ENCODE results near the gene UNC80.

UNC80 gene

DNA sequence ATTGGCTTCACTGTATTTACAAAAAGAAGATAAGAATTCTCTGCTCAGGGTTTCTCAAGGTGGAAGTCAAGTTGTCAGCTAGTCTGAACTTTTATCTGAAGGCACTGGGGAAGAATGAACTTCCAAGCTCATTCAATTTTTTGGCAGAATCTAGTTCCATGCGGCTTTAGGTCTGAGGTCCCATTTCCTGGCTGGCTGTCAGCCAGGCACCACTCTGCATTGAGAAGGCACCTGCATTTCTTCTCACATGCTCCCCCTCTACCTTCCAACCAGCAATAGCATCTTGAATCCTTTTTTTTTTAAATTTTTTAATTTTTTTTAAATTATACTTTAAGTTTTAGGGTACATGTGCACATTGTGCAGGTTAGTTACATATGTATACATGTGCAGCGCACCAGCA, 184.6 kb downstream of the UNC80 start:
- DNase-seq (ENCODE audit: low read depth) = no peak

GRCh38 chr2:209958016-209958415, 186.4 kb downstream of the UNC80 start:
- TF ChIP-seq, protein P1, sequence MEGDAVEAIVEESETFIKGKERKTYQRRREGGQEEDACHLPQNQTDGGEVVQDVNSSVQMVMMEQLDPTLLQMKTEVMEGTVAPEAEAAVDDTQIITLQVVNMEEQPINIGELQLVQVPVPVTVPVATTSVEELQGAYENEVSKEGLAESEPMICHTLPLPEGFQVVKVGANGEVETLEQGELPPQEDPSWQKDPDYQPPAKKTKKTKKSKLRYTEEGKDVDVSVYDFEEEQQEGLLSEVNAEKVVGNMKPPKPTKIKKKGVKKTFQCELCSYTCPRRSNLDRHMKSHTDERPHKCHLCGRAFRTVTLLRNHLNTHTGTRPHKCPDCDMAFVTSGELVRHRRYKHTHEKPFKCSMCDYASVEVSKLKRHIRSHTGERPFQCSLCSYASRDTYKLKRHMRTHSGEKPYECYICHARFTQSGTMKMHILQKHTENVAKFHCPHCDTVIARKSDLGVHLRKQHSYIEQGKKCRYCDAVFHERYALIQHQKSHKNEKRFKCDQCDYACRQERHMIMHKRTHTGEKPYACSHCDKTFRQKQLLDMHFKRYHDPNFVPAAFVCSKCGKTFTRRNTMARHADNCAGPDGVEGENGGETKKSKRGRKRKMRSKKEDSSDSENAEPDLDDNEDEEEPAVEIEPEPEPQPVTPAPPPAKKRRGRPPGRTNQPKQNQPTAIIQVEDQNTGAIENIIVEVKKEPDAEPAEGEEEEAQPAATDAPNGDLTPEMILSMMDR (IDR thresholded peaks at IDR 0.05; ENCODE audit: control insufficient read depth, extremely low read depth, insufficient read depth) = no peak
- DNase-seq (ENCODE audit: low read depth) = no peak
- H3K4me3 ChIP-seq (ENCODE audit: low read depth, low read length) = no peak overlapping the region

More for the DNA sequence above, 184.6 kb downstream of the UNC80 start:
- no peak overlapping the region for H3K4me3 ChIP-seq (ENCODE audit: low read depth, low read length)
- TF ChIP-seq, protein P1 (IDR thresholded peaks at IDR 0.05; ENCODE audit: control insufficient read depth, extremely low read depth, insufficient read depth) = no peak

DNA sequence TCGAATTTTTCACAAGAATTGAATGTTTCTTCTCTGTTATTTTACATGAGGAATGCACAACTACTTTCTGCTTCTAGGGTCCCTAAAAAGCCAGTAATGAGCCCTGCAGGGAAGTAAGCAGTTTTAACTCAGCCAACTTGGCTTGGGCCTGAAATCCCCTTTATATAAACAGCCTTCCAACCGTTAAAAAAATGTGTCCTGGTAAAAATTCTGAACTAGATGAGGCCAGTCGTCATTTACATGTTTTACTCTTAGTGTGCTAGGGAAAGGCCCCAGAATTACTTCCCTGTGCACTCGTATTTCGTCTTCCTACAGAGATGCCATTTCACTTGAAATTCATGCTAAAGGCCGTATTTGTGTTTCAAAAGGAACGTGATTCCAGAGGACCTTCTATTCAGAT, 188.4 kb downstream of the UNC80 start:
- no peak for DNase-seq (ENCODE audit: low read depth)
- TF ChIP-seq, protein P1 (IDR thresholded peaks at IDR 0.05; ENCODE audit: control insufficient read depth, extremely low read depth, insufficient read depth) = no peak
- H3K4me3 ChIP-seq (ENCODE audit: low read depth, low read length) = no peak overlapping the region

DNA sequence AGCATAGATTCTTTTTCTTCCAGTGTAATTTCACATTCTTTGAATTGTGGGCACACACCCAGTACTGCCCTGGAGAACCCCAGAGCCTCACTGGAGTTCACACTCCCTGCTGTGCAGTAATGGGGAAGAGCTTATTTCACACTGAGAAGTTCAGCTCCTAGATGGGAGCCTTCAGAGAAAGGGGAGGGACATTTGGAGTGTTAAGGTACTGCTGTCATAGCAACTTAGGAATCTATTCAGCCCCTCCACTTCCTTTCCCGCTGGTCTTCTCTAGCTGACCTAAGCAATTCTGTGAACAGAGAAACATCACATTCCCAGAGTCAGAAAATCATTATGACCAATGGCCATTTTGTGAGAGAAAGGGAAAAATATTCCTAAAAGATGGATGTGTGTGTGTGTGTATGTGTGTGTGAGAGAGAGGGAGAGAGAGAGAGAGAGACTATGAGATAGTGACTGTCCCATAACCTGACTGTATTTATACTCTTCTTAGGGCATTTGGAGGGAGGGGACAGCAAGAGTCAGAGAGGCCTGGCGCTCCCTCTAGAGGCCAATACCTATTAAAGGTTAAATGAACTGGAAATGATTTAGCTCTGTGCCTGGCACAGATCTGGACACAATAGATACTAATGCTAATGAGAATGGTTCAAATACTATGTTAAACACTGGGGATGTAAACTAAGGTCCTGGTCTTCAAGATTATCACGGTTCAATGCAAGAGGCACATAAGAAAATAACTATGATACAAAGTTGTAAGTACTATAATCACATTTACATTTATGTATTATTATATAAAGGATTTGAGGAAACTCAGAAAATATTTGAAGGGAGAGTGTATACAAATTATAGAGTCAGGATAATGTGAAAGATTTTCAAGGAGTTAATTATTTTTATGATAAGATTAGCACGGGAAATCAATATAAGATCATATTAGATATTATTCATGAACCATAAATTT, 189.3 kb downstream of the UNC80 start:
- H3K4me3 ChIP-seq (ENCODE audit: low read depth, low read length) = no peak overlapping the region
- DNase-seq (ENCODE audit: low read depth) = no peak
- TF ChIP-seq, protein P1 (IDR thresholded peaks at IDR 0.05; ENCODE audit: control insufficient read depth, extremely low read depth, insufficient read depth) = peak; percentile 65

DNA sequence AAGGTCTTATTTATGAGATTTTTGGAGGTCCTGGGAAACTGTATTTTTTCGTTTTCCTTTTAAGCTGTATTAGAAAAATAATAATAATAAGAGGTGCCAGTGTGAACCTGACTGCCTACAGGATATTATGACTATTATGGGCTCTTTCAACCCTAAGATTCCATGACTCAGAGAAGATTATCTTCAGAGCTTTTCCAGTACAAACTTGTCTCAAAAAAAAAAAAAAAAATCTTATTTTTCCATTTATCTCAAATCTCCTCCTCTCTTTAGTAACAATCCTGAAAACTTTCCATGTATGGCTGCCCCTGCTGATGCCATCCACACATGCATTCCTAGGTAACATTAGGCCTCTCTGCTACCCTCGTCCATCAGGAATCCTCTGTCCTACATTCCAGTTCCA, 194.1 kb downstream of the UNC80 start:
- H3K4me3 ChIP-seq (ENCODE audit: low read depth, low read length) = no peak overlapping the region
- no peak for DNase-seq (ENCODE audit: low read depth)
- TF ChIP-seq, protein P1 (IDR thresholded peaks at IDR 0.05; ENCODE audit: control insufficient read depth, extremely low read depth, insufficient read depth) = no peak

GRCh38 chr2:209969692-209970091, 198.1 kb downstream of the UNC80 start:
- TF ChIP-seq, protein P1 (IDR thresholded peaks at IDR 0.05; ENCODE audit: control insufficient read depth, extremely low read depth, insufficient read depth) = no peak
- no peak overlapping the region for H3K4me3 ChIP-seq (ENCODE audit: low read depth, low read length)
- DNase-seq (ENCODE audit: low read depth) = no peak

Measured in LNCaP clone FGC (cell line).